Non-pigmented ciliary epithelial cell (primary cell): ENCODE results near the gene TLCD4.

Source experiments
- DNase-seq: peaks from one replicate; pipeline ENCODE4 v3.0.0-alpha.2; 2010; ENCODE audit warnings: low read depth

The TLCD4 gene

GRCh38 chr1:95095833-95096217 is 21.3 kb upstream of the TLCD4 start:
- DNase-seq, result no peak

DNA sequence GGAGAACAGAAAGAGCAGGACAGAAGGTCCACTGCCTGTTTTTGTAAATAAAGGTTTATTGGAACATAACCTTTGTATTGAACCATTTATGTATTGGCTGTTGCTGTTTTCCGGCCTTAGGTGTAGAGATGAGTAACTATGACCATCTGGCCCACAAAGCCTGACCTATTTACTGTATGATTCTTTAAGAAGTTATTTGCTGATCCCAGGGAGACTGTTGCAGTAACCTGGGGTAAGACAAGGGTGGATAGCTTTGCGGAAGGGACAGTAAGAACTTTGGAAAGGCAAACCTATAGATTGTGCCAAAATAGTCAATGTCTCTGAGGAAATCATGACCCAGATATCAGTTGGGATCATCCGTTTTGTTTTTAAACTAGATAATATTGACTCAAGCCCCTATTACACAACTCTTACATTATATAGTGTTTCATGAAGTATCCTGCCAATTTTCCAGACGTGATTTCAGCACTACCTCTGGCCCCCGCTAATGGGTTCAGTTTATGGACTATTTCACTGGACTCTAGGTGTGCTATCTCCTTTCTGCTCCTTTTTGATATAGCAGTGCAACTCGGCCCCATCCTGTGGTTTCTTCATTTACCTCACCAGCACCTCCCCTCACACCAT is 20.8 kb upstream of the TLCD4 start:
- DNase-seq, result no peak

GRCh38 chr1:95097426-95097825 is 19.7 kb upstream of the TLCD4 start:
- DNase-seq, result no peak

DNA sequence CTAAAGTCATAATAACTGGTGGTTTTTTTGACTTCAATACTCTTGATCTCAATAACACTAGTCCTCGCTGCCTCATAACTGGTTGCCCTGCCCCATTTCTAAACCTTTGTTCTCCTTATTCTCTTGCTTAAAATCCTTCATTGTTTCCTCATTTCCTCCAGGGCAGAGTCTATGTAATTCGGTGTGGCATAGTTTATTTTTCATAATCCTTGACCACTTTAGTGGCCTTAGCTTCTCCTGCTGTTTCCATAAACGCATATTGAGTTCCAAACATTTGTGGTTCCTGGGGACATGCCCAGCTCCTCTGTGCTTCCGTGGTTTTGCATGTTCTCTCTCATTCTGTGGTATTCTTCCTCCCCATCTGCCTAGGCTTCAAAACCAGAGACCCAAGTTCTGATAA is 19.0 kb upstream of the TLCD4 start:
- no peak for DNase-seq

- no peak for DNase-seq
Observed at GRCh38 chr1:95108792-95109191, 8.4 kb upstream of the TLCD4 start.

DNA sequence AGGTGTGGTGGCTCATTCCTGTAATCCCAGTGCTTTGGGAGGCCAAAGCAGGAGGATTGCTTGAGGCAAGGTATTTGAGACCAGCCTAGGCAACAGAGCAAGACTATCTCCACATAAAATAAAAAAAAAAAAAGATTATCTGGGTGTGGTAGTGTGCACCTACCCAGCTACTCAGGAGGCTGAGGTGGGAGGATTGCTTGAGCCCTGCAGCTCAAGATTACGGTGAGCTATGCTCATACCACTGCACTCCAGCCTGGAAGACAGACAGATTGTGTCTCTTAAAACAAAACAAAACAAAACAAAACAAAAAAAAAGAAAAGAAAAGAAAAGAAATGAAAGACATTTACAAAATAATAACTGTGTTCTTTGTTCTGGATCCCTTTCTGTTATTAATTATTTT is 6.1 kb upstream of the TLCD4 start:
- DNase-seq, result no peak

GRCh38 chr1:95113684-95114083 is 3.5 kb upstream of the TLCD4 start:
- DNase-seq, result no peak

DNA sequence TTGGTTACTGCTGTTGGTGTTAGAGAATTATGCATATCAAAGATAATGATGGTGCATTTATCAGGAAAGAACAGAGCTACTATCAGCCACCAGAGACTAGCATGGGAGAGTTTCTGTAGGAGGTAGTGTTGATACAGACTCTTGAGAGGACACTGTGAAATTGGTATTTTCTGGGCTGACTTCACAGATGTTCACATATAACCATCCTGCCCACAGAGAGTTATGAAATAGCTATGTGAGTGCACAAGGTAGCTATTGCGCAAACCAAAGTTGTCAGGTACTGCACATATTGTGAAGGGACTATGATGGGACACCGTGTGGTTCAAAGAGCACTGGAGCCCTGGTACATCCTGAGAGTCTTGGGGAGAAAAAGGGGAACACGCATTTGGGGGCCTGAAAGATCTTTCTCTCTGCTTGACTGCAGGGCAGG is 1.4 kb upstream of the TLCD4 start:
- no peak for DNase-seq

GRCh38 chr1:95116580-95117206 is 462 bp upstream of the TLCD4 start:
- no peak for DNase-seq

GRCh38 chr1:95118067-95118499 is 928 bp downstream of the TLCD4 start:
- DNase-seq, result no peak

DNA sequence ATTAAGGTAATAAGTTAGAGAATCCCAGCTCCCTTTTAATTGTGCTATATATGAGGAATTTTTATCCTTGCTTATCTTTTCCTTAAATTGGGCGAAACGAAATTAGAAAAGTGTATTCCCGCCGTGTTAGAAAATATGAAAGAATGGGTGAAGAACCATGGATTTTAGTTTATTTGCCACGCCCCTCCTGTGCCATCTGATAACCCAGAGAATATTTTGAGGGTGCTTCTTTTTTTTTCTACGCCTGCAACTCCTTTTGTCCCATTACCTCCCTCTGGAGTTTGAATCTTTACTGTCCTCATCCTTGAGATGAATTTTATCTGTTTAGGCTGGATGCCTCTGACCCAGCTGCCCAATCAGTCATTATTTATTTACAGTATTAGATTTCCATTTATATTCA is 1.6 kb downstream of the TLCD4 start:
- no peak for DNase-seq

DNA sequence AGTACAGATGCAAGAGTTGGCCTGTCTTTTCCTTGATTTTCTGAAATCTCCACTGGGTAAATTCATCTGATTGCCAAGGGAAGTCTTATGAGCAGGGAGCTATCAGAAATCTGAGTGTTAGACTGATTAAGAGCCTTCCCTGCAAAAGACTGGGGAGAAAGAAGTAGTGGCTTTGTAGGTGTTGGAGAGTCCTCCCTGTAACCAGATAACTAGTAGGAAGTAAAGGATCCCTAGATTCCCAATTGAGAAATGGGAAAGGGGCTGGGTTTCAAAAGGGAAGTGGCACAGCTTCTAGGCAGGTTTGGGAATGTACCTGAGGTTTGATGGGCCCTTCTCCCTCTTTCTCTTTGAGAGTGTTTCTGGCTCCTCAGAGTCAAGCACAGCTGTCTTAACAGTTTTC is 2.1 kb downstream of the TLCD4 start:
- DNase-seq, result no peak

DNA sequence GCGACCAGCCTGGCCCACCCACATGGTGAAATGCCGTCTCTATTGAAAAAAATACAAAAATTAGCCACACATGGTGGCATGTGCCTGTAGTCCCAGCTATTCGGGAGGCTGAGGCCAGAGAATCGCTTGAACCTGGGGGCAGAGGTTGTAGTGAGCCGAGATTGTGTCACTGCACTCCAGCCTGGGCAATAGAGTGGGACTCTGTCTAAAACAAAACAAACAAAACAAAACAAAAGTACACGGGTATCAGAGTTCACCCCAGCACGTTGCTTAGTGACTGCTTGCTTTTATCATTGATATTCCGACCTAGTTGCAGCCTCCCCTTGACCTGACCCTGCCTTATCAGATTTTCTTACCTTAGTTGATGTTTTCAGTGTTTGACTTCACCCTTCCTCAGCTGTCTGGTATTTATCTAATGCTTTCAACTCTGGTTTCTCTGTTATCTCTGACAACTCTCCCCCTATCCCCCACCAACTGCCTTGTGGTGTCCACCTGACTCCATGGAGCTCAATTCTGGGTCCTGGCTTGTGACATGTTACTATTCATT is 5.1 kb downstream of the TLCD4 start:
- DNase-seq, result no peak

DNA sequence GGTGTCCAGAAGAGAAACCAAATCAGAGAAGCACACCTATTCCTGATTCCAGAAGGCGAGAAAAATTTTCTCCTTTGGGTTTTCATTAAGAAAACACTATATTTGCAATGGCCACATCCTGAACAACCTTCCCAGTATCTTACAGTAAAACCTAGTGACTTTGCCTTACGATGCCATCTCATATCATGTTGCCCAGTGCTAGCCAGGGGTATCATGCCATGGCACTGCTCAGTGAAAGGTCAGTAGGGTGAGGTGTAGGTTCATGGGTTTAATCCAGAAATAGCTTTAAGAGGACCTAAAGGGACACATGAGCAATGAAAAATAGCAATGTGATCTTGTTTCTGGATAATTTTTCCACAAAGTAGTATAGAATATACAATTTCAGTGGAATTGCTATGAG is 7.2 kb downstream of the TLCD4 start:
- DNase-seq, result no peak

DNA sequence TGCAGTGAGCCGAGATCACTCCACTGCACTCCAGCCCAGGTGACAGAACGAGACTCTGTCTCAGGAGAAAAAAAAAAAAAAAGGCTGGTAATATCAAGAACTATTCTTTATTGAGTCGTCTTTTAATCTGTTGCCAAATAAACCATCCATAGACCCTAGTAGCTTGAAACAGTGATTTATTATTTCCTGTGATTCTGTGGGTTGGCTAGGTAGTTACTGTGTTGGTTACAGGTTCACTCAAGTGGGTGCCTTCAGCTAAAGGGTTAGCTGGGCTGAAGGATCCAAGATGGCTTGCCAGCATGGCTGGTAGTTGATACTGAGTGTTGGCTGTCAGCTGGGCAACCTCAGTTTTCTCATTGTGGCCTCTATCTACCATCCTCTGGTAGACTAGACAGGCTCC is 9.2 kb downstream of the TLCD4 start:
- no peak for DNase-seq

DNA sequence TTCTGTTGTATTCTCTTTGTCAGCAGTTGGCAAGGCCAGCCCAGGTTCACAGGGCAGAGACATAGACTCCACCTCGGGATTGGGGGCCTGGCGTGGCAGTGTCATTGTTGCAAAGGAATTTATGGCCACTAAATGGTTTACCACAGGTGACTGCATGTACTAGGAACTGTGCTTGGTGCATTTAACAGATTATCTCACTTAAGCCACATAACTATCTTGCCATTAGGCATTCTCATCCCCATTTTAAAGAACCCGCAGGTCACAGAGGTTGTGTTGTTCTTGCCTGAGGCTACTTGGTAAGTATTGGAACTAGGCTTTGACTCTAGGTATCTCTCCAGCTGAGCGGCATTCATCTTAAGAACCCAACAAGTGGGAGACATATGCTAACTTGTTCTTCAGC is 9.7 kb downstream of the TLCD4 start:
- no peak for DNase-seq

DNA sequence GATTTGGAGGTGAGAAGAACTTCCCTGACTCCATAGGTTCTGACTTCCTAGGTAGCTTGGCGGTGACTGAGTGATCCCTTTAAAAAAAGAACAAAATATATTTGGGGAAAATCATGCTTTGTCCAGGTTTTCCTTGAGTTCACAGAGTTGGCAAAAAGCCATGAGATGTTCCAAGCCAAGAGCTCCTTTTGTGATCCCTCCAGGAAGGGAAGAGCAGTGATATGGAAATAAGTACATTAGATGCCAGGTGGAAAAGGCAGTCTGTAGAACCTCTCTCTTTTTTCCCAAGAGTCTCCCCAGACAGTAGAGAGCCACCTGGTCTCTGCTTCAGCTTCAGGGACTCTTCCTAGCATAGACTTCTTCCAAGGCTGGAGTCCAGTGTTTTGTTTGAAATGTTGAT is 10.2 kb downstream of the TLCD4 start:
- DNase-seq, result no peak

GRCh38 chr1:95132762-95133161 is 15.6 kb downstream of the TLCD4 start:
- DNase-seq, result no peak

DNA sequence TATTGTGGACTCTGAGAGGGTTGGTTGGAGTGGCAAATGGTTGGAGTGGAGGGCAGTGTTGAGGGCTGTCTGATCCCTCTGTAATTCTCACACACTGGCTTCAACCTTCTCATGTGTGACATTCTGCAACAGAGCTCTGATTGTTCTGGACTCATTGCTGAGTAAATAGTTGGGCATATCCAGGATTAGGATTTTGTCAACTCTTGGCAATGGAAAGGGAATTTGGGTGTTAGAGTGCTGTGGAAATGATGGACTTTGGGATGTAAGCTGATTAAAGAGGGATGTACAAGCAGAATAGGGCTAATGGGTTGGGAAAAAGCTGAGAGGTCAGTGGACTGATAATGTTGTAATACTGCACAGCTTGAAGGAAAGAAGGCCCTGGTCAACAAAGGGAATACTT is 16.5 kb downstream of the TLCD4 start:
- DNase-seq, result no peak

DNA sequence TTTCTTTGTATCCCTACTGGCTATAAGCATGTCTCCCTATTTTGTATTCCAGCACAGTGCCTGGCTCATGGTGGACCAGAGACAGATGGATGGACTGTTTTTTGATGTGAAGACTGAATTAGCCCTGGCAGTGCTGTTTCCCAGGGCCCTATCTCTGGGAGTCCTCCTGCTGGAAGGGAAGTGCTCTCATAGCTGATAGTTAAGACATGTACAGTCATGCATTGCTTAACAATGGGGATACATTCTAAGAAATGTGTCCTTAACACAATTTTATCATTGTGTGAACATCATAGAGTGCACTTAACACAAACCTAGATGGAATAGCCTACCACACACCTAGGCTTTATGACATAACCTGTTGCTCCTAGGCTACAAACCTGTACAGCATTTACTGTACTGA is 21.1 kb downstream of the TLCD4 start:
- DNase-seq, result no peak

DNA sequence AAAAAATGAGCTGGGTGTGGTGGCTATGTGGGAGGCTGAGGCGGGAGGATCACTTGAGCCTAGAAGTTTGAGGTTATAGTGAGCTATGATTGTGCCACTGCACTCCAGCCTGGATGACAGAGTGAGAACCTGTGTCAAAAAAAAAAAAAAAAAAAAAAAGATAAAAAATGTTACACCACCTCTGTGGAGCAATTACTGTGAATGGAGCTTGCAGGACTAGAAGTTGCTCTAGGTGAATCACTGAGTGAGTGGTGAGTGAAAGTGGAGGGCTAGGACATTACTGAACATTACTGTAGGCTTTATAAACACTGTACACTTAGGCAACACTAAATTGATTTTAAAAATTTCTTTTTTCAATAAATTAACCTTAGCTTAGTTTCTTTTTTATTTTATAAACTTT is 21.9 kb downstream of the TLCD4 start:
- no peak for DNase-seq

DNA sequence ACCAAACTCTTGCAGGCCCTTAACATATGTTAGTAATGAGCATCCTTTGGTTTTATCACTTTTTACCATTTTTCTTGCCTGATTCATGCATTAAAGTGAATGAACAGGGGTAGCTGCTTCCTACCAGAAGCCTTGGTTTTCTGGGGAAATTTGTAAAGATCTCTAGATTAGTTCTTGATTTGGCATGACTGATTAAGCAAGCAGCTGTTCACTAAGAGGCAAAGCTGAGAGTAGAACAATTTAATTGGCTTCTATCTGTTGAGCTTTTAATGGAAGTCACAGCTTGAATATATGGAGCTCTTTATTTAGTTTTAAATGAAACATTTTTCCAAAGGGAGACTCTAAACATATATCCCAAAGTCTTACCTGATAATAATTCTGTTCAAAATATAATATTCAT is 23.6 kb downstream of the TLCD4 start:
- no peak for DNase-seq

- DNase-seq, result no peak
Observed at GRCh38 chr1:95145493-95145892, 28.3 kb downstream of the TLCD4 start.

- no peak for DNase-seq
Observed at GRCh38 chr1:95146637-95147036, 29.5 kb downstream of the TLCD4 start.
